Measurements from ENCODE around the gene SPANXA1.
"Not testable (repeated sequence)": the region's sequence is repeated elsewhere in the genome, so short reads cannot be mapped to it uniquely, and the experiment has no call there.

Gene SPANXA1
- total RNA-seq, result 0 reads per million in 3 experiments

- not testable (repeated sequence) for DNase-seq
Observed at GRCh38 chrX:141584638-141585037, at the start of gene SPANXA1. Gene SPANXA1 (minus strand): TSS chrX:141584738. CDS start chrX:141584678, 60 bp downstream.

GRCh38 chrX:141632124-141632523, 47.6 kb upstream of the SPANXA1 start:
- DNase-seq, result no peak

GRCh38 chrX:141619336-141619735, 34.8 kb upstream of the SPANXA1 start:
- no peak for DNase-seq

GRCh38 chrX:141609111-141609510, 24.6 kb upstream of the SPANXA1 start:
- DNase-seq, result no peak

- DNase-seq, result not testable (repeated sequence)
Observed at GRCh38 chrX:141589408-141589807, 4.9 kb upstream of the SPANXA1 start, which contains the start of gene SPANXA2. Gene SPANXA2 (plus strand): TSS chrX:141589708. CDS start chrX:141589768, 60 bp downstream.

- not testable (repeated sequence) for DNase-seq
Observed at GRCh38 chrX:141542551-141542950, 42.0 kb downstream of the SPANXA1 start.

All from central memory CD4-positive, alpha-beta T cell (primary cell).